ENCODE data around the gene PHPT1.
"Not testable (repeated sequence)": the region's sequence is repeated elsewhere in the genome, so short reads cannot be mapped to it uniquely, and the experiment has no call there.

PHPT1 gene

GRCh38 chr9:136861874-136862457 is 12.8 kb downstream of the PHPT1 start:
- DNase-seq, result no peak

- no peak for DNase-seq
Observed at GRCh38 chr9:136862849-136863622, 13.8 kb downstream of the PHPT1 start.

- DNase-seq, result no peak
Observed at GRCh38 chr9:136863623-136864273, 14.5 kb downstream of the PHPT1 start.

GRCh38 chr9:136865041-136865767 is 16.0 kb downstream of the PHPT1 start:
- no peak for DNase-seq

- DNase-seq, result no peak
Observed at GRCh38 chr9:136865768-136866103, 16.5 kb downstream of the PHPT1 start.

- DNase-seq, result not testable (repeated sequence)
Observed at GRCh38 chr9:136866898-136867421, 17.8 kb downstream of the PHPT1 start.

- no peak for DNase-seq
Observed at GRCh38 chr9:136867480-136867879, 18.3 kb downstream of the PHPT1 start.

GRCh38 chr9:136867917-136868316 is 18.7 kb downstream of the PHPT1 start:
- no peak for DNase-seq

- DNase-seq, result no peak
Observed at GRCh38 chr9:136868644-136869043, 19.4 kb downstream of the PHPT1 start.

GRCh38 chr9:136869611-136870010 is 20.4 kb downstream of the PHPT1 start:
- DNase-seq, result not testable (repeated sequence)

GRCh38 chr9:136875155-136875554 is 25.9 kb downstream of the PHPT1 start:
- no peak for DNase-seq

- DNase-seq, result no peak
Observed at GRCh38 chr9:136876476-136876875, 27.3 kb downstream of the PHPT1 start.

GRCh38 chr9:136880651-136881050 is 31.4 kb downstream of the PHPT1 start:
- DNase-seq, result no peak

- no peak for DNase-seq
Observed at GRCh38 chr9:136881691-136882108, 32.5 kb downstream of the PHPT1 start.

- no peak for DNase-seq
Observed at GRCh38 chr9:136882109-136882946, 33.1 kb downstream of the PHPT1 start.

GRCh38 chr9:136882947-136883283 is 33.7 kb downstream of the PHPT1 start:
- DNase-seq, result not testable (repeated sequence)

GRCh38 chr9:136883670-136884069 is 34.5 kb downstream of the PHPT1 start:
- DNase-seq, result not testable (repeated sequence)

GRCh38 chr9:136885950-136886578 is 36.9 kb downstream of the PHPT1 start, which contains the start of gene TRAF2:
Gene TRAF2 (plus strand): TSS chr9:136886516. CDS start chr9:136898741, 12,225 bp downstream.
- peak; percentile 89 for DNase-seq

GRCh38 chr9:136886610-136887597 is 37.7 kb downstream of the PHPT1 start:
- DNase-seq, result no peak

GRCh38 chr9:136888454-136888853 is 39.2 kb downstream of the PHPT1 start:
- no peak for DNase-seq
